H9 (cell line): ENCODE data around the gene CCS. TPM values are rescaled to one million over a fixed set of nuclear protein-coding genes. Genes with fewer than 3 reads are reported as not detected.

ENCODE experiments used
- DNase-seq: peaks from one replicate; pipeline ENCODE4 v3.0.0-alpha.2; 2017
- H2AFZ ChIP-seq: one replicate; pipeline ENCODE4 v1.6.1; 2013; ENCODE audit warnings: mild to moderate bottlenecking, low read length, control low read depth, moderate library complexity
- H2AK5ac ChIP-seq: 2 replicates; pipeline ENCODE4 v1.6.1; 2013; ENCODE audit warnings: low read length, control low read depth, mixed read lengths; ENCODE audit not compliant: insufficient read length
- H2BK120ac ChIP-seq: one replicate; pipeline ENCODE4 v1.6.1; 2013; ENCODE audit warnings: low read depth, mild to moderate bottlenecking, low read length, control low read depth, inconsistent platforms; ENCODE audit not compliant: poor library complexity, severe bottlenecking
- H2BK12ac ChIP-seq: 2 replicates; pipeline ENCODE4 v1.6.1; 2013; ENCODE audit warnings: low read length, control low read depth, mixed read lengths, low read depth; ENCODE audit not compliant: insufficient read length
- H2BK15ac ChIP-seq: 2 replicates; pipeline ENCODE4 v1.6.1; 2013; ENCODE audit warnings: low read depth, low read length, control low read depth
- H2BK20ac ChIP-seq: one replicate; pipeline ENCODE4 v1.6.1; 2013; ENCODE audit warnings: low read depth, mild to moderate bottlenecking, low read length, control low read depth, inconsistent platforms; ENCODE audit not compliant: poor library complexity, severe bottlenecking
- H2BK5ac ChIP-seq: 2 replicates; pipeline ENCODE4 v1.6.1; 2013; ENCODE audit warnings: low read length, control low read depth, mixed read lengths; ENCODE audit not compliant: insufficient read length
- H3K14ac ChIP-seq: 2 replicates; pipeline ENCODE4 v1.6.1; 2013; ENCODE audit warnings: low read length, control low read depth; ENCODE audit not compliant: insufficient read depth
- H3K18ac ChIP-seq: 2 replicates; pipeline ENCODE4 v1.6.1; 2013; ENCODE audit warnings: low read depth, mild to moderate bottlenecking, mixed read lengths, low read length, control low read depth; ENCODE audit not compliant: insufficient read length
- H3K23ac ChIP-seq: 2 replicates; pipeline ENCODE4 v1.6.1; 2013; ENCODE audit warnings: low read length, control low read depth, mixed read lengths, low read depth; ENCODE audit not compliant: insufficient read length
- H3K23me2 ChIP-seq: 2 replicates; pipeline ENCODE4 v1.6.1; 2013; ENCODE audit warnings: low read depth, mild to moderate bottlenecking, mixed read lengths, low read length, control low read depth; ENCODE audit not compliant: insufficient read length, poor library complexity, severe bottlenecking
- H3K27ac ChIP-seq: 2 replicates; pipeline ENCODE4 v1.5.1; 2013; ENCODE audit warnings: low read length, control low read depth, mixed read lengths, low read depth; ENCODE audit not compliant: insufficient read length
- H3K27me3 ChIP-seq: 2 replicates; pipeline ENCODE4 v1.6.1; 2013; ENCODE audit warnings: low read length, control low read depth, inconsistent platforms; ENCODE audit not compliant: insufficient read depth
- H3K4ac ChIP-seq: 2 replicates; pipeline ENCODE4 v1.6.1; 2013; ENCODE audit warnings: low read depth, mild to moderate bottlenecking, control low read depth, inconsistent platforms, low read length, moderate library complexity
- H3K4me1 ChIP-seq: 2 replicates; pipeline ENCODE4 v1.6.1; 2013; ENCODE audit warnings: low read length, control low read depth, inconsistent platforms; ENCODE audit not compliant: insufficient read depth
- H3K4me2 ChIP-seq: 2 replicates; pipeline ENCODE4 v1.6.1; 2013; ENCODE audit warnings: low read length, control low read depth, mixed read lengths; ENCODE audit not compliant: insufficient read length, insufficient read depth
- H3K56ac ChIP-seq: 2 replicates; pipeline ENCODE4 v1.6.1; 2013; ENCODE audit warnings: low read depth, mild to moderate bottlenecking, mixed read lengths, low read length, control low read depth; ENCODE audit not compliant: insufficient read length
- H3K79me1 ChIP-seq: 2 replicates; pipeline ENCODE4 v1.6.1; 2013; ENCODE audit warnings: low read depth, mild to moderate bottlenecking, moderate library complexity, low read length, control low read depth, inconsistent platforms; ENCODE audit not compliant: insufficient read depth, poor library complexity, severe bottlenecking
- H3K79me2 ChIP-seq: 2 replicates; pipeline ENCODE4 v1.6.1; 2013; ENCODE audit warnings: low read length, control low read depth, inconsistent platforms; ENCODE audit not compliant: insufficient read depth
- H3K9ac ChIP-seq: 2 replicates; pipeline ENCODE4 v1.6.1; 2013; ENCODE audit warnings: low read length, control low read depth, mixed read lengths; ENCODE audit not compliant: insufficient read length; ENCODE audit errors: extremely low read depth
- H3K9me3 ChIP-seq: one replicate; pipeline ENCODE4 v1.6.1; 2013; ENCODE audit warnings: low read depth, low read length, inconsistent platforms; ENCODE audit not compliant: control insufficient read depth
- H3T11ph ChIP-seq: one replicate; pipeline ENCODE4 v1.6.1; 2013; ENCODE audit warnings: mild to moderate bottlenecking, low read length, control low read depth, inconsistent platforms
- H4K20me1 ChIP-seq: one replicate; pipeline ENCODE4 v1.6.1; 2013; ENCODE audit not compliant: control insufficient read depth, insufficient read length, insufficient read depth
- H4K5ac ChIP-seq: 2 replicates; pipeline ENCODE4 v1.6.1; 2013; ENCODE audit warnings: low read depth, mild to moderate bottlenecking, mixed read lengths, low read length, control low read depth; ENCODE audit not compliant: insufficient read length
- H4K8ac ChIP-seq: replicated peaks from 2 replicates; pipeline ENCODE4 v1.6.1; 2013; ENCODE audit warnings: low read length, control low read depth, mixed read lengths, low read depth; ENCODE audit not compliant: insufficient read length
- H4K91ac ChIP-seq: 2 replicates; pipeline ENCODE4 v1.6.1; 2013; ENCODE audit warnings: low read depth, mild to moderate bottlenecking, moderate library complexity, mixed read lengths, low read length, control low read depth; ENCODE audit not compliant: insufficient read length
- H3K27ac Mint-ChIP-seq, 3 experiments: 2 replicates in 2 of 3; 3 replicates in 1 of 3; pipeline ENCODE4 v1.8.0; 2020 to 2021; ENCODE audit warnings: mixed read lengths in 3 of 3, mild to moderate bottlenecking in 1 of 3, moderate library complexity in 1 of 3
- H3K27me3 Mint-ChIP-seq: 2 replicates; pipeline ENCODE4 v1.8.0; 2021; ENCODE audit warnings: low read depth, mild to moderate bottlenecking, moderate library complexity, mixed read lengths
- H3K36me3 Mint-ChIP-seq, 3 experiments: 2 replicates in 2 of 3; 3 replicates in 1 of 3; pipeline ENCODE4 v1.8.0; 2020 to 2021; ENCODE audit warnings: low read depth in 3 of 3, mixed read lengths in 3 of 3; ENCODE audit not compliant: insufficient read depth in 1 of 3
- H3K4me1 Mint-ChIP-seq, 2 experiments: 2 replicates each; pipeline ENCODE4 v1.8.0; 2020; ENCODE audit warnings: mixed read lengths in 2 of 2
- H3K4me3 Mint-ChIP-seq, 2 experiments: 2 replicates in 1 of 2; 3 replicates in 1 of 2; pipeline ENCODE4 v1.8.0; 2020 to 2021; ENCODE audit warnings: mild to moderate bottlenecking in 2 of 2, mixed read lengths in 2 of 2, moderate library complexity in 1 of 2
- H3K9me3 Mint-ChIP-seq, 2 experiments: 2 replicates in 1 of 2; 3 replicates in 1 of 2; pipeline ENCODE4 v1.8.0; 2020; ENCODE audit warnings: mild to moderate bottlenecking in 2 of 2, mixed read lengths in 2 of 2, moderate library complexity in 1 of 2
- CTCF ChIP-seq: fragments of 200-600 bp; sonication (generic); conservative IDR thresholded peaks from 3 replicates; pipeline ENCODE4 v1.8.0; 2021; ENCODE audit warnings: antibody characterized with exemption, mild to moderate bottlenecking
- WGBS: extraction: QIAGEN DNeasy Blood & Tissue Kit; methylation state at CpG from one replicate; pipeline ENCODE4 v1.1.7; 2013; ENCODE audit warnings: missing lambda C conversion rate, low lambda C conversion rate, mixed read lengths; ENCODE audit not compliant: insufficient read length; ENCODE audit errors: extremely low coverage; 5-methylcytosine and 5-hydroxymethylcytosine counted together
- total RNA-seq: library from RNA; stranded (reverse); gene quantifications from 2 replicates; pipeline ENCODE4 v1.2.1, GENCODE V29; 2021

Gene CCS
- total RNA-seq, 1 experiment from 2014 or later = 61.1 TPM

- peak overlapping the region; percentile 95 for H3K14ac ChIP-seq
- H3K79me1 ChIP-seq = no peaks in the 10 kb centered on the region
- WGBS = no CpG with 5 or more reads among the region's 12 CpGs
- peak overlapping the region; percentile 70 for H3K4me2 ChIP-seq
- TF ChIP-seq CTCF = no peak
- peak overlapping the region; percentile 99 to 100 for H3K4me3 Mint-ChIP-seq
- H3K4ac ChIP-seq = no peak overlapping the region; the same call in 1 of the 2 replicates
- peak overlapping the region; percentile 92 for H3K18ac ChIP-seq
- H2AFZ ChIP-seq = no peak overlapping the region
- H2BK15ac ChIP-seq = no peak overlapping the region
- peak overlapping the region; percentile 63 for H4K8ac ChIP-seq
- peaks cover 32 to 76% (median 56%) of the 10 kb centered on the region in 3 experiments for H3K36me3 Mint-ChIP-seq
- peak overlapping the region; percentile 11 for H2BK5ac ChIP-seq
- no peaks in the 10 kb centered on the region for H3K9me3 ChIP-seq
- H2BK120ac ChIP-seq = no peak overlapping the region
- no peaks in the 10 kb centered on the region for H3K27me3 ChIP-seq
- H3K4me1 Mint-ChIP-seq = peaks cover 47 to 51% of the 10 kb centered on the region in 2 experiments
- no peak overlapping the region for H4K91ac ChIP-seq
- H3K27ac ChIP-seq = peak overlapping the region; percentile 70
- H3K9me3 Mint-ChIP-seq = no peaks in the 10 kb centered on the region
- H2BK12ac ChIP-seq = no peak overlapping the region
- H3K79me2 ChIP-seq = peaks cover 39% of the 10 kb centered on the region
- peaks cover 3% of the 10 kb centered on the region for H3K4me1 ChIP-seq
- H3K23ac ChIP-seq = no peak overlapping the region
- H3K9ac ChIP-seq = peak overlapping the region; percentile 87
- H2BK20ac ChIP-seq = no peak overlapping the region
- no peak overlapping the region for H2AK5ac ChIP-seq
- H3K27ac Mint-ChIP-seq = peak overlapping the region; percentile 99 to 100 (median 99)
- peaks cover 12% of the 10 kb centered on the region for H3K23me2 ChIP-seq
- no peak overlapping the region for H3K56ac ChIP-seq
- DNase-seq = no peak
- peaks cover 2% of the 10 kb centered on the region; the same call in 1 of the 2 replicates for H3K27me3 Mint-ChIP-seq
- H3T11ph ChIP-seq = no peak overlapping the region
- H4K20me1 ChIP-seq = no peaks in the 10 kb centered on the region
- peak overlapping the region; percentile 41 for H4K5ac ChIP-seq
Measured at GRCh38 chr11:66637557-66638176, 44.7 kb downstream of the CCS start.
